ENCODE measurements around the gene CDC42EP1. TPM values are rescaled to one million over a fixed set of nuclear protein-coding genes. Genes with fewer than 3 reads are reported as not detected.
A peak's percentile ranks its signal among the peaks of the same experiment; 100 is the strongest.
"Not testable (repeated sequence)": the region's sequence is repeated elsewhere in the genome, so short reads cannot be mapped to it uniquely, and the experiment has no call there.

CDC42EP1 gene
- total RNA-seq, 4 donors from 2014 or later, result 5.6 to 8.8 (median 6.8) TPM

- intact Hi-C loops (cut with DNase I; ENCODE audit: low total_unique reads), result loop anchor here (2.0 kb wide), 1 partner anchor 14 kb away; the partner anchor contains the start of gene CDC42EP1
- H3K4me1 ChIP-seq, result peaks cover 13 to 29% of the 10 kb centered on the region in 2 donors
- TF ChIP-seq CTCF (IDR thresholded peaks at IDR 0.05 in 4 of 5, conservative IDR thresholded peaks at IDR 0.05 in 1 of 5) (no peak), POLR2A (IDR thresholded peaks at IDR 0.05) (no peak)
Measured at GRCh38 chr22:37547251-37547741, 13.0 kb upstream of the CDC42EP1 start.

GRCh38 chr22:37549704-37550059, 10.6 kb upstream of the CDC42EP1 start:
- Histone ChIP-seq H3K27me3 (peaks cover 0 to 8% (median 0%) of the 10 kb centered on the region in 3 donors), H3K4me1 (peaks cover 13 to 32% of the 10 kb centered on the region in 2 donors), H3K36me3 (no peaks in the 10 kb centered on the region), H3K9me3 (no peaks in the 10 kb centered on the region), H3K27ac (peak overlapping the region in 2 of 4 donors; percentile 10 to 24), H3K4me3 (no peak overlapping the region)
- no peak for ATAC-seq
- DNase-seq, result no peak
- intact Hi-C loops (cut with DNase I; ENCODE audit: low total_unique reads), result no loop called here
- in situ Hi-C loops (cut with MboI; ENCODE audit: low sequenced_read_pairs in 4 of 4), result no loop called here
- TF ChIP-seq CTCF (IDR thresholded peaks at IDR 0.05 in 4 of 5, conservative IDR thresholded peaks at IDR 0.05 in 1 of 5) (no peak), POLR2A (IDR thresholded peaks at IDR 0.05) (no peak)

More at GRCh38 chr22:37547251-37547741, 13.0 kb upstream of the CDC42EP1 start:
- H3K27me3 ChIP-seq, result peaks cover 0 to 8% (median 0%) of the 10 kb centered on the region in 3 donors
- DNase-seq, result no peak
- no peak overlapping the region for H3K4me3 ChIP-seq
- H3K9me3 ChIP-seq, result no peaks in the 10 kb centered on the region
- H3K36me3 ChIP-seq, result no peaks in the 10 kb centered on the region
- no peak for ATAC-seq
- peak overlapping the region; percentile 82 to 86 (median 84) for H3K27ac ChIP-seq
- in situ Hi-C loops (cut with MboI; ENCODE audit: low sequenced_read_pairs in 4 of 4), result no loop called here

- H3K27me3 ChIP-seq; H3K9me3 ChIP-seq; intact Hi-C loops (cut with DNase I; ENCODE audit: low total_unique reads); H3K36me3 ChIP-seq; DNase-seq; in situ Hi-C loops (cut with MboI; ENCODE audit: low sequenced_read_pairs in 4 of 4); H3K4me3 ChIP-seq; ATAC-seq: not testable (repeated sequence)
- Histone ChIP-seq H3K4me1 (peaks cover 7 to 26% of the 10 kb centered on the region in 2 donors), H3K27ac (peak overlapping the region in 3 of 4 donors; percentile 76 to 82 (median 76))
Measured at GRCh38 chr22:37550921-37551320, 9.4 kb upstream of the CDC42EP1 start.

- ATAC-seq (no peak), DNase-seq (no peak)
- in situ Hi-C loops (cut with MboI; ENCODE audit: low sequenced_read_pairs in 4 of 4) (no loop called here), intact Hi-C loops (cut with DNase I; ENCODE audit: low total_unique reads) (no loop called here)
- H3K4me3 ChIP-seq, result no peak overlapping the region
- peak overlapping the region; percentile 58 to 82 (median 76) for H3K27ac ChIP-seq
- H3K9me3 ChIP-seq, result no peaks in the 10 kb centered on the region
- no peak for TF ChIP-seq POLR2A (IDR thresholded peaks at IDR 0.05)
- TF ChIP-seq CTCF (IDR thresholded peaks at IDR 0.05 in 4 of 5, conservative IDR thresholded peaks at IDR 0.05 in 1 of 5), result no peak
- peaks cover 0 to 5% (median 0%) of the 10 kb centered on the region in 3 donors for H3K27me3 ChIP-seq
- peaks cover 3 to 18% of the 10 kb centered on the region in 2 donors for H3K4me1 ChIP-seq
- no peaks in the 10 kb centered on the region for H3K36me3 ChIP-seq
Measured at GRCh38 chr22:37551981-37552380, 8.3 kb upstream of the CDC42EP1 start.

GRCh38 chr22:37552524-37553163, 7.6 kb upstream of the CDC42EP1 start:
- ATAC-seq (peak in 1 of 2 donors; percentile 36), DNase-seq (no peak)
- Histone ChIP-seq H3K9me3 (no peaks in the 10 kb centered on the region), H3K27me3 (peaks cover 0 to 5% (median 0%) of the 10 kb centered on the region in 3 donors), H3K4me1 (peaks cover 0 to 13% of the 10 kb centered on the region in 2 donors), H3K4me3 (no peak overlapping the region), H3K27ac (peak overlapping the region; percentile 58 to 82 (median 76)), H3K36me3 (no peaks in the 10 kb centered on the region)
- TF ChIP-seq CTCF (IDR thresholded peaks at IDR 0.05 in 4 of 5, conservative IDR thresholded peaks at IDR 0.05 in 1 of 5), result no peak
- TF ChIP-seq POLR2A (IDR thresholded peaks at IDR 0.05), result no peak
- intact Hi-C loops (cut with DNase I; ENCODE audit: low total_unique reads) (no loop called here), in situ Hi-C loops (cut with MboI; ENCODE audit: low sequenced_read_pairs in 4 of 4) (no loop called here)

All from gastrocnemius medialis (tissue), 4 donors.